Measurements from ENCODE around the gene ITPR3. TPM values are rescaled to one million over a fixed set of nuclear protein-coding genes. Genes with fewer than 3 reads are reported as not detected.

The ITPR3 gene
- total and polyA plus RNA-seq, 2 donors from 2014 or later: 4.2 to 86.3 TPM

DNA sequence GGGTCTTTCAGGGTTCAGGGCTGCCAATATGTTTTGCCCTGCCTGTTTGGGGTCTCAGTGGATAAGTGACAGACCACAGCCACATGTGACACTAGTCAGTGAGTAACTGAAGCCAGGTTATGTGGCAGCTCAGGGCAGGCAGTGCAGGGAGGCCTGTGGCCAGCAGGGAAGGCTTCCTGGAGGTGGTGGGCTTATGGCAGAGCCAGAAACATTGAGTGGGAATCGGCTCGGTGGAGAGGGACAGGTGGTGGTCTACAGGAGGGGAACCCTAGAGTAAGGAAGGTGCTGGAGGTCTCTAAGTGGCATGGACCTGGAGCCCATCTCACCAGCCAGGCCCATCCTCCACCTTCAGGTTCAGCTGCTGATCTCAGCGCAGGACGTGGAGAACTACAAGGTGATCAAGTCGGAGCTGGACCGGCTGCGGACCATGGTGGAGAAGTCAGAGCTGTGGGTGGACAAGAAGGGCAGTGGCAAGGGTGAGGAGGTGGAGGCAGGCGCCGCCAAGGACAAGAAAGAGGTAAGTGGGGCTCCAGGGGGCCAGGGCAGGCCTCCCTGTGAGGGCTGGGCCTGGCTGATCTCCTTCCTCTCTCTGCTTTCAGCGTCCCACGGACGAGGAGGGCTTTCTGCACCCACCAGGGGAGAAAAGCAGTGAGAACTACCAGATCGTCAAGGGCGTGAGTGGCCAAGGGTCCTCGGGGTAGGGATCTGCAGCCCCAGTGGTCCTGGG is 55.5 kb downstream of the ITPR3 start:
- DNase-seq: no peak
- no peaks in the 10 kb centered on the region for H3K9me3 ChIP-seq (ENCODE audit: control insufficient read depth in 2 of 3, insufficient read depth in 1 of 3, low read length in 3 of 3)
- TF ChIP-seq, protein P1, sequence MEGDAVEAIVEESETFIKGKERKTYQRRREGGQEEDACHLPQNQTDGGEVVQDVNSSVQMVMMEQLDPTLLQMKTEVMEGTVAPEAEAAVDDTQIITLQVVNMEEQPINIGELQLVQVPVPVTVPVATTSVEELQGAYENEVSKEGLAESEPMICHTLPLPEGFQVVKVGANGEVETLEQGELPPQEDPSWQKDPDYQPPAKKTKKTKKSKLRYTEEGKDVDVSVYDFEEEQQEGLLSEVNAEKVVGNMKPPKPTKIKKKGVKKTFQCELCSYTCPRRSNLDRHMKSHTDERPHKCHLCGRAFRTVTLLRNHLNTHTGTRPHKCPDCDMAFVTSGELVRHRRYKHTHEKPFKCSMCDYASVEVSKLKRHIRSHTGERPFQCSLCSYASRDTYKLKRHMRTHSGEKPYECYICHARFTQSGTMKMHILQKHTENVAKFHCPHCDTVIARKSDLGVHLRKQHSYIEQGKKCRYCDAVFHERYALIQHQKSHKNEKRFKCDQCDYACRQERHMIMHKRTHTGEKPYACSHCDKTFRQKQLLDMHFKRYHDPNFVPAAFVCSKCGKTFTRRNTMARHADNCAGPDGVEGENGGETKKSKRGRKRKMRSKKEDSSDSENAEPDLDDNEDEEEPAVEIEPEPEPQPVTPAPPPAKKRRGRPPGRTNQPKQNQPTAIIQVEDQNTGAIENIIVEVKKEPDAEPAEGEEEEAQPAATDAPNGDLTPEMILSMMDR (IDR thresholded peaks at IDR 0.05; ENCODE audit: borderline replicate concordance, extremely low read depth, insufficient read depth): no peak
- no peak overlapping the region for H3K27ac ChIP-seq (ENCODE audit: low read depth in 2 of 2, low read length in 2 of 2)
- no peak for FAIRE-seq
- intact Hi-C loops (cut with DNase I): no loop called here
- H3K9ac ChIP-seq (ENCODE audit: low read length in 3 of 3): no peak overlapping the region
- H3K4me3 ChIP-seq (ENCODE audit: low read length in 3 of 3): no peak overlapping the region
- H3K4me1 ChIP-seq (ENCODE audit: control insufficient read depth in 2 of 3, insufficient read depth in 2 of 3, low read depth in 1 of 3, low read length in 3 of 3): no peaks in the 10 kb centered on the region
- no peaks in the 10 kb centered on the region for H3K27me3 ChIP-seq (ENCODE audit: control insufficient read depth, insufficient read depth, low read length)
- no peaks in the 10 kb centered on the region for H3K36me3 ChIP-seq (ENCODE audit: control insufficient read depth in 2 of 3, insufficient read depth in 3 of 3, low read length in 3 of 3)

GRCh38 chr6:33677143-33677660 is 56.1 kb downstream of the ITPR3 start:
- Histone ChIP-seq H3K27me3 (ENCODE audit: control insufficient read depth, insufficient read depth, low read length) (no peaks in the 10 kb centered on the region), H3K9ac (ENCODE audit: low read length in 3 of 3) (no peak overlapping the region), H3K4me3 (ENCODE audit: low read length in 3 of 3) (no peak overlapping the region), H3K9me3 (ENCODE audit: control insufficient read depth in 2 of 3, insufficient read depth in 1 of 3, low read length in 3 of 3) (no peaks in the 10 kb centered on the region), H3K36me3 (ENCODE audit: control insufficient read depth in 2 of 3, insufficient read depth in 3 of 3, low read length in 3 of 3) (no peaks in the 10 kb centered on the region), H3K27ac (ENCODE audit: low read depth in 2 of 2, low read length in 2 of 2) (no peak overlapping the region), H3K4me1 (ENCODE audit: control insufficient read depth in 2 of 3, insufficient read depth in 2 of 3, low read depth in 1 of 3, low read length in 3 of 3) (no peaks in the 10 kb centered on the region)
- intact Hi-C loops (cut with DNase I): no loop called here
- TF ChIP-seq, protein P1 (IDR thresholded peaks at IDR 0.05; ENCODE audit: borderline replicate concordance, extremely low read depth, insufficient read depth): no peak
- DNase-seq (peak in 1 of 5 donors; percentile 15), FAIRE-seq (no peak)

- Histone ChIP-seq H3K27me3 (ENCODE audit: control insufficient read depth, insufficient read depth, low read length) (no peaks in the 10 kb centered on the region), H3K9me3 (ENCODE audit: control insufficient read depth in 2 of 3, insufficient read depth in 1 of 3, low read length in 3 of 3) (no peaks in the 10 kb centered on the region), H3K27ac (ENCODE audit: low read depth in 2 of 2, low read length in 2 of 2) (no peak overlapping the region), H3K36me3 (ENCODE audit: control insufficient read depth in 2 of 3, insufficient read depth in 3 of 3, low read length in 3 of 3) (no peaks in the 10 kb centered on the region), H3K4me1 (ENCODE audit: control insufficient read depth in 2 of 3, insufficient read depth in 2 of 3, low read depth in 1 of 3, low read length in 3 of 3) (no peaks in the 10 kb centered on the region), H3K4me3 (ENCODE audit: low read length in 3 of 3) (no peak overlapping the region), H3K9ac (ENCODE audit: low read length in 3 of 3) (no peak overlapping the region)
- DNase-seq (no peak), FAIRE-seq (no peak)
- TF ChIP-seq, protein P1 (IDR thresholded peaks at IDR 0.05; ENCODE audit: borderline replicate concordance, extremely low read depth, insufficient read depth): no peak
- intact Hi-C loops (cut with DNase I): no loop called here
Measured at GRCh38 chr6:33677689-33678088, 56.6 kb downstream of the ITPR3 start.

Data from kidney (tissue), 14 donors.